GM12873 (cell line): ENCODE results near the gene KAT2A.

Source experiments
- CTCF ChIP-seq: IDR thresholded peaks from 2 replicates; pipeline ENCODE4 v1.5.1; 2012; ENCODE audit warnings: low read depth, mild to moderate bottlenecking, moderate library complexity, low read length, control low read depth; ENCODE audit not compliant: insufficient read depth; ENCODE audit errors: missing control alignments

KAT2A gene

GRCh38 chr17:42078396-42079043, 42.6 kb downstream of the KAT2A start:
- TF ChIP-seq CTCF = no peak

- TF ChIP-seq CTCF = no peak
These were observed 43.4 kb downstream of the KAT2A start for GRCh38 chr17:42077755-42078154.

- no peak for TF ChIP-seq CTCF
These were observed 44.2 kb downstream of the KAT2A start for GRCh38 chr17:42076797-42077559.

GRCh38 chr17:42075789-42076188, 45.4 kb downstream of the KAT2A start:
- TF ChIP-seq CTCF = no peak

GRCh38 chr17:42072323-42073187, 48.6 kb downstream of the KAT2A start:
- TF ChIP-seq CTCF = peak; percentile 14

- no peak for TF ChIP-seq CTCF
These were observed 49.4 kb downstream of the KAT2A start for GRCh38 chr17:42071810-42072209.

GRCh38 chr17:42068979-42069378, 52.2 kb downstream of the KAT2A start:
- no peak for TF ChIP-seq CTCF
